Endothelial cell of umbilical vein (primary cell): Measurements from ENCODE around the gene TNIK. TPM values are rescaled to one million over a fixed set of nuclear protein-coding genes. Genes with fewer than 3 reads are reported as not detected.

Experiments
- BruUV-seq: library from RNA; stranded (reverse); fragments of 400-500 nt; replicated peaks from 2 replicates; lab custom pipeline; 2021; lab: Mats Ljungman, UMichigan
- CTCF ChIA-PET: fragments of 300-600, 350-600 bp; sonication (Branson Sonifier 250); formaldehyde crosslinking; loops from one replicate; lab custom pipeline; 2021; ENCODE audit warnings: antibody characterized with exemption, inconsistent platforms; lab: Charles Lee
- POLR2A ChIA-PET: fragments of 300-600, 350-600 bp; sonication (Branson Sonifier 250); formaldehyde crosslinking; loops from one replicate; lab custom pipeline; 2021; ENCODE audit warnings: antibody characterized with exemption, inconsistent platforms; lab: Charles Lee
- DNase-seq: peaks from one replicate; pipeline ENCODE4 v3.0.0-alpha.2; 2011; ENCODE audit warnings: low read depth, low spot score
- FAIRE-seq: peaks from 2 replicates; lab custom pipeline; 2011; peaks lifted over from hg19 to GRCh38; lab: Jason Lieb, UNC
- H2AFZ ChIP-seq: 2 replicates; pipeline ENCODE4 v1.6.0; 2012; ENCODE audit warnings: low read depth, low read length, control low read depth, inconsistent platforms
- H3K27ac ChIP-seq: 2 replicates; pipeline ENCODE4 v1.5.1; 2011; ENCODE audit warnings: low read depth, mild to moderate bottlenecking, control low read depth, low read length, moderate library complexity; ENCODE audit not compliant: insufficient read depth
- H3K27me3 ChIP-seq, 2 experiments: 2 replicates each; pipeline versions ENCODE4 v1.6.0 to v1.6.1; 2011; ENCODE audit warnings: low read length in 2 of 2, mixed read lengths in 1 of 2; ENCODE audit not compliant: control insufficient read depth in 2 of 2, insufficient read depth in 2 of 2
- H3K36me3 ChIP-seq, 2 experiments: 2 replicates in 1 of 2; 3 replicates in 1 of 2; pipeline ENCODE4 v1.5.1; 2011; ENCODE audit warnings: low read length in 2 of 2, mild to moderate bottlenecking in 1 of 2, moderate library complexity in 1 of 2; ENCODE audit not compliant: control insufficient read depth in 2 of 2, insufficient read depth in 2 of 2; ENCODE audit errors: extremely low read depth in 1 of 2
- H3K4me1 ChIP-seq: 3 replicates; pipeline ENCODE4 v1.5.1; 2011; ENCODE audit warnings: mild to moderate bottlenecking, low read length; ENCODE audit not compliant: control insufficient read depth, insufficient read depth; ENCODE audit errors: extremely low read depth
- H3K4me2 ChIP-seq: 2 replicates; pipeline ENCODE4 v1.6.1; 2011; ENCODE audit warnings: low read length, control low read depth, mixed read lengths; ENCODE audit not compliant: insufficient read depth
- H3K4me3 ChIP-seq, 3 experiments: fragments of 200-600 bp in 1 of 3; sonication (generic), shearing (Covaris generic) in 1 of 3; replicated peaks in 1 of 3; 2 replicates each; pipeline ENCODE4 v1.5.1; 2011 to 2016; ENCODE audit warnings: control low read depth in 3 of 3, low read length in 3 of 3, mild to moderate bottlenecking in 2 of 3, inconsistent platforms in 1 of 3, low read depth in 1 of 3, moderate library complexity in 1 of 3; ENCODE audit not compliant: insufficient read depth in 1 of 3
- H3K79me2 ChIP-seq: 2 replicates; pipeline ENCODE4 v1.6.0; 2012; ENCODE audit warnings: low read length, inconsistent platforms; ENCODE audit not compliant: control insufficient read depth, insufficient read depth
- H3K9ac ChIP-seq: replicated peaks from 2 replicates; pipeline ENCODE3; 2011; ENCODE audit warnings: low read length, control low read depth; ENCODE audit not compliant: insufficient read depth; ENCODE audit errors: extremely low read depth
- H3K9me1 ChIP-seq: replicated peaks from 3 replicates; pipeline ENCODE4 v1.6.0; 2011; ENCODE audit warnings: mild to moderate bottlenecking, low read length; ENCODE audit not compliant: control insufficient read depth, insufficient read depth; ENCODE audit errors: extremely low read depth
- H3K9me3 ChIP-seq: replicated peaks from 2 replicates; pipeline ENCODE4 v1.5.1; 2012; ENCODE audit warnings: low read length, inconsistent platforms; ENCODE audit not compliant: control insufficient read depth, insufficient read depth
- H4K20me1 ChIP-seq: replicated peaks from 2 replicates; pipeline ENCODE3; 2011; ENCODE audit warnings: mild to moderate bottlenecking, low read length; ENCODE audit not compliant: control insufficient read depth, insufficient read depth; ENCODE audit errors: extremely low read depth
- EZH2 ChIP-seq: IDR thresholded peaks from 2 replicates; pipeline ENCODE4 v1.6.1; 2012; ENCODE audit warnings: borderline replicate concordance, low read depth, mild to moderate bottlenecking, moderate library complexity, low read length, inconsistent platforms; ENCODE audit not compliant: severe bottlenecking
- FOS ChIP-seq: IDR thresholded peaks from 2 replicates; pipeline ENCODE4 v1.6.1; 2011; ENCODE audit warnings: mild to moderate bottlenecking, low read length, moderate library complexity, borderline replicate concordance; ENCODE audit not compliant: insufficient read depth
- GATA2 ChIP-seq: IDR thresholded peaks from 2 replicates; pipeline ENCODE4 v1.7.0; 2011; ENCODE audit warnings: low read depth, mild to moderate bottlenecking, moderate library complexity, mixed read lengths, low read length; ENCODE audit not compliant: insufficient read length, insufficient read depth
- JUN ChIP-seq: IDR thresholded peaks from 2 replicates; pipeline ENCODE4 v1.6.1; 2011; ENCODE audit warnings: borderline replicate concordance, low read depth; ENCODE audit not compliant: insufficient read length, insufficient read depth
- MYC ChIP-seq: IDR thresholded peaks from one replicate; pipeline ENCODE4 v1.6.1; 2011; ENCODE audit warnings: mild to moderate bottlenecking, low read depth, low read length
- POLR2A ChIP-seq: IDR thresholded peaks from 2 replicates; pipeline ENCODE4 v1.6.1; 2012; ENCODE audit warnings: low read depth, mild to moderate bottlenecking, control low read depth, low read length
- POLR2AphosphoS5 ChIP-seq: IDR thresholded peaks from 2 replicates; pipeline ENCODE4 v1.6.1; 2012; ENCODE audit warnings: low read depth, mild to moderate bottlenecking, control low read depth, low read length, moderate library complexity; ENCODE audit not compliant: insufficient read depth
- dilution Hi-C: fragments of 300-500 bp; cut with MboI; formaldehyde crosslinking; loops from one replicate; pipeline ENCODE4 v1.15.0; 2019; ENCODE audit warnings: low sequenced_read_pairs; ENCODE audit not compliant: extremely low pct_ligation_motif_present
- intact Hi-C: fragments of 100-400 bp; cut with micrococcal nuclease; formaldehyde crosslinking; loops from one replicate; pipeline ENCODE4 v1.10.0; 2022
- polyA plus RNA-seq, 4 experiments: library from polyadenylated mRNA; depleted of rRNA in 3 of 4; stranded (reverse) in 3 of 4; unstranded in 1 of 4; fragments of >200 nt; gene quantifications; 2 replicates each; pipeline versions ENCODE4 v1.2.1 to v1.2.3, GENCODE V29; 2011 to 2012; ENCODE audit warnings: missing spikeins in 1 of 4
- total RNA-seq: library from RNA; stranded (reverse); gene quantifications from 2 replicates; pipeline ENCODE4 v1.2.3, GENCODE V29; 2021
- TF ChIP-seq, protein P1 (sequence below), 2 donors: IDR thresholded peaks; 1 replicate in 1 of 2; 2 replicates in 1 of 2; pipeline ENCODE4 v1.5.1; 2011; ENCODE audit warnings: low read length in 2 of 2, mild to moderate bottlenecking in 2 of 2, moderate library complexity in 2 of 2, control low read depth in 1 of 2, inconsistent platforms in 1 of 2, low read depth in 1 of 2; ENCODE audit not compliant: insufficient read depth in 1 of 2; ENCODE audit errors: extremely low read depth in 1 of 2
- TF ChIP-seq, protein P2 (sequence below): IDR thresholded peaks from 2 replicates; pipeline ENCODE4 v1.6.1; 2011; ENCODE audit not compliant: insufficient read depth, insufficient read length

TNIK gene
- total and polyA plus RNA-seq, 2 donors (not counting 3 experiments of a cell fraction or from before 2014, with no cell fraction given): 10.9 to 39.7 TPM

- dilution Hi-C loops: no loop called here
- H3K36me3 ChIP-seq: no peaks in the 10 kb centered on the region
- DNase-seq (no peak), FAIRE-seq (no peak)
- no peak for TF ChIP-seq POLR2A
- no peak for TF ChIP-seq GATA2
- no peak for TF ChIP-seq EZH2
- TF ChIP-seq, protein P1, sequence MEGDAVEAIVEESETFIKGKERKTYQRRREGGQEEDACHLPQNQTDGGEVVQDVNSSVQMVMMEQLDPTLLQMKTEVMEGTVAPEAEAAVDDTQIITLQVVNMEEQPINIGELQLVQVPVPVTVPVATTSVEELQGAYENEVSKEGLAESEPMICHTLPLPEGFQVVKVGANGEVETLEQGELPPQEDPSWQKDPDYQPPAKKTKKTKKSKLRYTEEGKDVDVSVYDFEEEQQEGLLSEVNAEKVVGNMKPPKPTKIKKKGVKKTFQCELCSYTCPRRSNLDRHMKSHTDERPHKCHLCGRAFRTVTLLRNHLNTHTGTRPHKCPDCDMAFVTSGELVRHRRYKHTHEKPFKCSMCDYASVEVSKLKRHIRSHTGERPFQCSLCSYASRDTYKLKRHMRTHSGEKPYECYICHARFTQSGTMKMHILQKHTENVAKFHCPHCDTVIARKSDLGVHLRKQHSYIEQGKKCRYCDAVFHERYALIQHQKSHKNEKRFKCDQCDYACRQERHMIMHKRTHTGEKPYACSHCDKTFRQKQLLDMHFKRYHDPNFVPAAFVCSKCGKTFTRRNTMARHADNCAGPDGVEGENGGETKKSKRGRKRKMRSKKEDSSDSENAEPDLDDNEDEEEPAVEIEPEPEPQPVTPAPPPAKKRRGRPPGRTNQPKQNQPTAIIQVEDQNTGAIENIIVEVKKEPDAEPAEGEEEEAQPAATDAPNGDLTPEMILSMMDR (IDR thresholded peaks at IDR 0.05; ENCODE audit: extremely low read depth in 1 of 2, insufficient read depth in 1 of 2, low read depth in 1 of 2, low read length in 2 of 2): no peak
- TF ChIP-seq JUN: no peak
- TF ChIP-seq POLR2AphosphoS5: no peak
- TF ChIP-seq, protein P2, sequence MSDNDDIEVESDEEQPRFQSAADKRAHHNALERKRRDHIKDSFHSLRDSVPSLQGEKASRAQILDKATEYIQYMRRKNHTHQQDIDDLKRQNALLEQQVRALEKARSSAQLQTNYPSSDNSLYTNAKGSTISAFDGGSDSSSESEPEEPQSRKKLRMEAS: no peak
- TF ChIP-seq MYC: no peak
- TF ChIP-seq FOS: no peak
- H3K9ac ChIP-seq: no peak overlapping the region
- H3K4me1 ChIP-seq: no peaks in the 10 kb centered on the region
- intact Hi-C loops: no loop called here
- H2AFZ ChIP-seq: no peak overlapping the region
- H3K4me3 ChIP-seq: no peak overlapping the region
- no peaks in the 10 kb centered on the region for H3K27me3 ChIP-seq
- H3K4me2 ChIP-seq: no peak overlapping the region
- H3K9me3 ChIP-seq: no peaks in the 10 kb centered on the region
- no TSS peak for BruUV-seq
- H4K20me1 ChIP-seq: no peaks in the 10 kb centered on the region
- ChIA-PET POLR2A (no interaction called here), CTCF (interaction anchor here (1.2 to 2.2 kb wide), 2 partner anchors 8 to 92 kb away, joined by 3 to 8 read pairs; no protein-coding TSS in a partner anchor)
- H3K79me2 ChIP-seq: peaks cover 8% of the 10 kb centered on the region
- no peaks in the 10 kb centered on the region for H3K9me1 ChIP-seq
- H3K27ac ChIP-seq: no peak overlapping the region
Measured at GRCh38 chr3:171366043-171366442, 94.2 kb downstream of the TNIK start.
